BE2C (cell line): ENCODE data around the gene ADAM20.
"Not testable (repeated sequence)": the region's sequence is repeated elsewhere in the genome, so short reads cannot be mapped to it uniquely, and the experiment has no call there.

ENCODE experiments used
- DNase-seq: peaks from one replicate; pipeline ENCODE4 v3.0.0-alpha.2; 2020
- H3K27me3 ChIP-seq: fragments of 250-450 bp; sonication (Bioruptor Pico); 2 replicates; pipeline ENCODE4 v1.5.1; 2020; ENCODE audit warnings: mild to moderate bottlenecking
- H3K36me3 ChIP-seq: fragments of 250-450 bp; sonication (Bioruptor Pico); 2 replicates; pipeline ENCODE4 v1.5.1; 2020; ENCODE audit warnings: mild to moderate bottlenecking
- H3K4me1 ChIP-seq: fragments of 250-450 bp; sonication (Bioruptor Pico); 2 replicates; pipeline ENCODE4 v1.5.1; 2020
- H3K4me3 ChIP-seq: 2 replicates; pipeline ENCODE4 v1.5.1; 2011; ENCODE audit warnings: low read depth, low read length
- H3K9me3 ChIP-seq: fragments of 250-450 bp; sonication (Bioruptor Pico); 2 replicates; pipeline ENCODE4 v1.5.1; 2020
- CTCF ChIP-seq: IDR thresholded peaks from 2 replicates; pipeline ENCODE4 v1.5.1; 2012; ENCODE audit warnings: mild to moderate bottlenecking, low read depth, low read length

The ADAM20 gene

GRCh38 chr14:70489579-70490200, 45.1 kb downstream of the ADAM20 start:
- DNase-seq: no peak
- Histone ChIP-seq H3K9me3 (peaks cover 5% of the 10 kb centered on the region; the same call in 1 of the 2 replicates), H3K36me3 (no peaks in the 10 kb centered on the region), H3K27me3 (no peaks in the 10 kb centered on the region), H3K4me1 (no peaks in the 10 kb centered on the region), H3K4me3 (no peak overlapping the region)
- TF ChIP-seq CTCF: no peak

- not testable (repeated sequence) for H3K36me3 ChIP-seq, H3K9me3 ChIP-seq
These were observed 57.3 kb downstream of the ADAM20 start for GRCh38 chr14:70477356-70478105.

GRCh38 chr14:70475459-70475858, 59.3 kb downstream of the ADAM20 start:
- H3K4me3 ChIP-seq, H3K9me3 ChIP-seq, H3K36me3 ChIP-seq, H3K4me1 ChIP-seq, H3K27me3 ChIP-seq: not testable (repeated sequence)
- peak; percentile 34 for DNase-seq

More at GRCh38 chr14:70477356-70478105, 57.3 kb downstream of the ADAM20 start:
- not testable (repeated sequence) for DNase-seq, H3K27me3 ChIP-seq, H3K4me3 ChIP-seq, H3K4me1 ChIP-seq

- Histone ChIP-seq H3K9me3 (no peaks in the 10 kb centered on the region), H3K27me3 (no peaks in the 10 kb centered on the region), H3K4me1 (no peaks in the 10 kb centered on the region), H3K36me3 (no peaks in the 10 kb centered on the region), H3K4me3 (no peak overlapping the region)
- TF ChIP-seq CTCF: no peak
- DNase-seq: no peak
These were observed 61.0 kb downstream of the ADAM20 start for GRCh38 chr14:70473825-70474224.
